ENCODE measurements around the gene HSP90AA1.
"Not testable (repeated sequence)": the region's sequence is repeated elsewhere in the genome, so short reads cannot be mapped to it uniquely, and the experiment has no call there.

HSP90AA1 gene

GRCh38 chr14:102084931-102085330 is 1.9 kb downstream of the HSP90AA1 start:
- Mint-ChIP-seq H3K27ac (no peak overlapping the region), H3K9me3 (no peaks in the 10 kb centered on the region)
- no peak for TF ChIP-seq CTCF (IDR thresholded peaks at IDR 0.05; ENCODE audit: unreplicated experiment in 3 of 3)

GRCh38 chr14:102084522-102084921 is 2.3 kb downstream of the HSP90AA1 start:
- H3K9me3 Mint-ChIP-seq; H3K27me3 Mint-ChIP-seq (ENCODE audit: low read depth); H3K27ac Mint-ChIP-seq: not testable (repeated sequence)
- H3K4me1 Mint-ChIP-seq, result peaks cover 55% of the 10 kb centered on the region
- peak overlapping the region; percentile 90 to 99 (median 99) for H3K4me3 Mint-ChIP-seq
- peaks cover 66% of the 10 kb centered on the region for H3K36me3 Mint-ChIP-seq (ENCODE audit: low read depth)

More at GRCh38 chr14:102084931-102085330, 1.9 kb downstream of the HSP90AA1 start:
- peaks cover 62% of the 10 kb centered on the region for H3K36me3 Mint-ChIP-seq (ENCODE audit: low read depth)
- peak overlapping the region; percentile 90 to 99 (median 99) for H3K4me3 Mint-ChIP-seq
- no peaks in the 10 kb centered on the region for H3K27me3 Mint-ChIP-seq (ENCODE audit: low read depth)
- peaks cover 59% of the 10 kb centered on the region for H3K4me1 Mint-ChIP-seq

GRCh38 chr14:102081231-102082080 is 5.4 kb downstream of the HSP90AA1 start:
- Mint-ChIP-seq H3K9me3 (no peaks in the 10 kb centered on the region), H3K36me3 (ENCODE audit: low read depth) (peaks cover 83% of the 10 kb centered on the region), H3K4me1 (peaks cover 40% of the 10 kb centered on the region), H3K27me3 (ENCODE audit: low read depth) (no peaks in the 10 kb centered on the region), H3K4me3 (peak overlapping the region in 1 of 3 experiments; percentile 51), H3K27ac (no peak overlapping the region)
- no peak for TF ChIP-seq CTCF (IDR thresholded peaks at IDR 0.05; ENCODE audit: unreplicated experiment in 3 of 3)

- Mint-ChIP-seq H3K9me3 (no peaks in the 10 kb centered on the region), H3K36me3 (ENCODE audit: low read depth) (peaks cover 74% of the 10 kb centered on the region), H3K4me1 (peaks cover 30% of the 10 kb centered on the region), H3K4me3 (no peak overlapping the region), H3K27ac (no peak overlapping the region), H3K27me3 (ENCODE audit: low read depth) (no peaks in the 10 kb centered on the region)
- no peak for TF ChIP-seq CTCF (IDR thresholded peaks at IDR 0.05; ENCODE audit: unreplicated experiment in 3 of 3)
These were observed 6.4 kb downstream of the HSP90AA1 start for GRCh38 chr14:102080183-102081080.

GRCh38 chr14:102079700-102079979 is 7.2 kb downstream of the HSP90AA1 start:
- Mint-ChIP-seq H3K27ac (no peak overlapping the region), H3K27me3 (ENCODE audit: low read depth) (no peaks in the 10 kb centered on the region), H3K4me1 (peaks cover 23% of the 10 kb centered on the region), H3K36me3 (ENCODE audit: low read depth) (peaks cover 66% of the 10 kb centered on the region), H3K9me3 (no peaks in the 10 kb centered on the region), H3K4me3 (no peak overlapping the region)
- no peak for TF ChIP-seq CTCF (IDR thresholded peaks at IDR 0.05; ENCODE audit: unreplicated experiment in 3 of 3)

All from nephron (organoid).